Measurements from ENCODE around the gene RWDD2A.
"Not testable (repeated sequence)": the region's sequence is repeated elsewhere in the genome, so short reads cannot be mapped to it uniquely, and the experiment has no call there.

Gene RWDD2A

GRCh38 chr6:83192871-83193746 lies at the start of gene RWDD2A, which contains the start of gene PGM3:
Gene RWDD2A, plus strand, starts transcription at chr6:83193357. Its CDS starts 1,095 bp downstream, at chr6:83194452.
Gene PGM3, minus strand, starts transcription at chr6:83193265. Its CDS starts 2,253 bp downstream, at chr6:83191012.
- DNase-seq (ENCODE audit: low spot score): peak; percentile 82

GRCh38 chr6:83151114-83151513 lies 42.0 kb upstream of the RWDD2A start:
- no peak for DNase-seq (ENCODE audit: low spot score)

GRCh38 chr6:83152913-83153312 lies 40.2 kb upstream of the RWDD2A start:
- no peak for DNase-seq (ENCODE audit: low spot score)

DNA sequence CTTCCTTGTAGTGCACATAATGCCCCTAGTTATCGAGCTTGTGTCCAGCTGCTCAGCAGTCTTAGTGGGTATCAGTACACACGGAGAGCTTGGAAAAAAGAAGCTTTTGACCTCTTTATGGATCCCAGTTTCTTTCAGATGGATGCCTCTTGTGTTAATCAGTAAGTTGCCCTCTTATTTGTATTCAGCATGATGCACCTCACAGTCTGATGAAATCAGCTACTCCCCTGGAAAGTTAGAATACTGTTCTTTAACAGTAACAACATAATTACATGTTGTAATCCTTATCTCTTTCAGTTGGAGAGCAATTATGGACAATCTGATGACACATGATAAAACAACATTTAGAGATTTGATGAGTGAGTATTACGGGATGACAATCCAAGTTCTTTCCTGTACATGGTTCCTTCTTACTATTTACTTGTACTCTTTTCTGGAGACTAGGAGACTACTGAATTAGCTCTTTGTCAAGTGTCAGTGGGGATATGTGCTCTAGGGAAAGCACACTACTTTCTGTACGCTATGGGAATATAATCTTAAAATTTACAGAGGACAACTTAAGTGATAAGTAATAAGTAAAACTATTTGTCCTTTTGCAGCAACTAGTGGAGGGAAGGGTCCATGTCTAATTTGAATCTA lies 39.2 kb upstream of the RWDD2A start:
- DNase-seq (ENCODE audit: low spot score): no peak

- DNase-seq (ENCODE audit: low spot score): no peak
These were observed 37.4 kb upstream of the RWDD2A start for GRCh38 chr6:83155794-83156193.

GRCh38 chr6:83160167-83160566 lies 33.0 kb upstream of the RWDD2A start:
- DNase-seq (ENCODE audit: low spot score): no peak

GRCh38 chr6:83167726-83168278 lies 25.4 kb upstream of the RWDD2A start:
- DNase-seq (ENCODE audit: low spot score): no peak

GRCh38 chr6:83168556-83168955 lies 24.6 kb upstream of the RWDD2A start:
- no peak for DNase-seq (ENCODE audit: low spot score)

GRCh38 chr6:83169106-83169505 lies 24.1 kb upstream of the RWDD2A start:
- no peak for DNase-seq (ENCODE audit: low spot score)

- no peak for DNase-seq (ENCODE audit: low spot score)
These were observed 23.6 kb upstream of the RWDD2A start for GRCh38 chr6:83169511-83169910.

- no peak for DNase-seq (ENCODE audit: low spot score)
These were observed 16.9 kb upstream of the RWDD2A start for GRCh38 chr6:83176246-83176645.

- DNase-seq (ENCODE audit: low spot score): no peak
These were observed 12.7 kb upstream of the RWDD2A start for GRCh38 chr6:83180426-83180950.

DNA sequence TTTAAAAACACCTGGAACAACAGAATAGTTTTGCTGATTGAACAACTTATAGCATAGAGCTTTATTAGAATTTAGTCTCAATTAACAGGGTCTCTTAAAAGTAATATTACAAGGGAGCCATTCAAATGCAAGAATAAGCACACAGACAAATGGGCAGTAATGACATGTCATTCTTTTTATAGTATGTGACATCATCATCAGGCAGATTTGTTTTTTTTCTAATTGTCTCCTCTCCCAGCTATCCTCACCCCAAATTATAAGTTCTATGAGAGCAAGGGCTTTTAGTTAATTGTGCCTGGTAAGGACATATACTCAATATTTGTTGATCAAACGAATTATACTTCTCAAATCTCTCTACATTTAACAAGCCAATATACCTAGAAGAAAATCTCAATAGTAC lies 11.0 kb upstream of the RWDD2A start:
- no peak for DNase-seq (ENCODE audit: low spot score)

DNA sequence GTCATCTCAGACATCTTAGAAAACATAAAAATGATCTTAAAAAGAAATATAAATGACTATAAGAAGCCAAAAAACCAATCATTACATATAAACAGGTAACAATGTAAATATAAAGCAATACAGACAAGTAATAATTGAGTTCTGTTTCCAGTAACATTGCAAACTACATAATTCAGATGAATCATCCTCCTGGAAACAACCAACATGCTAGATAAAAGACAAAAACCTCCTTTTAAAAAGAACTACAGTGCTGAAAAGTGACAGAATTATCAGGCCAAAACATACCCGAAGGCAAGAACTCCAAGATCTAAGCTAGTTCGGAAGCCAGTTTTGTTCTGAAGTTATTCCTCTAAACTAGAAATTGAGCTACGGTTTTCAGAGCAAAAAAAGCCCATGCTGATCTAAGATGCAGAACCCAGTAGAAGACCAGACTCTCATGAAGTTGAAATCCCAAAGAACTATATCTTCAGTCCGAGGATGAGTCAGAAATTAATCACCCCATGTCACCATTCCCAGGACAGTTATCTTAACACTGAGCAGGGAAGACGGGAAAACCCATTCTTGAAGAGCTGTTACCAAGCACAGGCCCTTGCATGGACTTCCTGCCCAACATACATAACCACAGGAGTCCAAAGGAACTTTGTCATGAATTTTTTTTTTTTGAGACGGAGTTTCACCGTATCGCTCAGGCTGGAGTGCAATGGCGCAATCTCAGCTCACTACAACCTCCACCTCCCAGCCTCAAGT lies 9.9 kb upstream of the RWDD2A start:
- no peak for DNase-seq (ENCODE audit: low spot score)

GRCh38 chr6:83185096-83185495 lies 8.1 kb upstream of the RWDD2A start:
- DNase-seq (ENCODE audit: low spot score): no peak

- DNase-seq (ENCODE audit: low spot score): no peak
These were observed 4.7 kb upstream of the RWDD2A start for GRCh38 chr6:83188501-83188900.

DNA sequence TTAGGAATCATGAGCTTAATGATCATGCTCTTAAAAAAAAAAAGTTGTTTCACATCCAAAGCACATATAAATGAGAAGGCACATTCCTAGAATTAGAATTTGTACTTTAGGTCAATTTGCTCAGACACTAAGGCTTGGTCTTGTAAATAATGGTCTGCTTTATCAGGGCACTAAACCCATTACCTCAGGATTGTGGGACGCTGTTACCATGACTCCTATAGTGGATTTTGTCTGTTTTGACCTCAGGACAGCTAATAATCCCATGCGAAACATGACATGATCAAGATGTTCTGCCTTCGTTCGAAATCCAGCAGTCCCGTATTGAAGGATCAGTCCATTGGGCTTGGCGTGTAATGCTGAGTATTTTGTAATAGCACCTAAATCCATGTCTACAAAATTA lies 2.5 kb upstream of the RWDD2A start:
- DNase-seq (ENCODE audit: low spot score): no peak

GRCh38 chr6:83191974-83192373 lies 1.2 kb upstream of the RWDD2A start:
- DNase-seq (ENCODE audit: low spot score): not testable (repeated sequence)

DNA sequence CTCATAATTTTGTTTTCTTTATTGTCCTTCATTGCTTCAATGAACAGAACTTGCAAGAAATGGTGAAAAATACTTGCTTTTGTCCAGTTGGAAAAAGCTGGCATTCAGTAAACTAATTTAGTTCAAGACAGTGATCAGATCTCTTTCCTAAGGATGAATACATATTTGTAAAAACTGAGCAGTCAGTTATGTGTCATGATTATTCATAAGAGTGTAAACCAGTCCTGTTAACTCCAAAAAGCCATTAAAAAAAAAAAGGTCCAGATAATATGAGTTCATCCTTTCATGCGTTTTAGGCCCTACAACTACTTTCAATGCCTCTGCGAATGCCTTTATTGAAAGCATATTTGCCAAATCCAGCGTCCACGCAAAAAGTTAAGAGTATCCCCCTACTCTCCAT lies 701 bp upstream of the RWDD2A start:
- DNase-seq (ENCODE audit: low spot score): no peak

- peak; percentile 10 for DNase-seq (ENCODE audit: low spot score)
These were observed 800 bp downstream of the RWDD2A start for GRCh38 chr6:83193747-83194566.

- no peak for DNase-seq (ENCODE audit: low spot score)
These were observed 5.5 kb downstream of the RWDD2A start for GRCh38 chr6:83198486-83199172.
